Ovary (tissue), 9 donors: ENCODE data around the gene PSMA2. TPM values are rescaled to one million over a fixed set of nuclear protein-coding genes. Genes with fewer than 3 reads are reported as not detected.

Experiments used
- DNase-seq, 5 donors: peaks; one replicate each; pipeline ENCODE4 v3.0.0-alpha.2; 2019 to 2020
- H3K27ac ChIP-seq, 2 donors: fragments of 200-600 bp; one replicate each; pipeline versions ENCODE4 v1.5.1 to v1.8.0; 2019 to 2022
- H3K27me3 ChIP-seq: fragments of 200-600 bp; one replicate; pipeline ENCODE4 v1.8.0; 2022
- H3K36me3 ChIP-seq: fragments of 200-600 bp; sonication (generic); one replicate; pipeline ENCODE4 v1.5.1; 2019
- H3K4me1 ChIP-seq: one replicate; pipeline ENCODE4 v1.8.1; 2013; ENCODE audit warnings: mild to moderate bottlenecking, moderate library complexity; ENCODE audit not compliant: insufficient read depth
- H3K4me3 ChIP-seq: fragments of 200-600 bp; sonication (generic); one replicate; pipeline ENCODE4 v1.5.1; 2017
- H3K9me3 ChIP-seq, 2 donors: fragments of 200-600 bp in 1 of 2; sonication (generic) in 1 of 2; one replicate each; pipeline versions ENCODE4 v1.5.1 to v1.8.1; 2013 to 2019; ENCODE audit warnings: mild to moderate bottlenecking in 1 of 2, moderate library complexity in 1 of 2
- CTCF ChIP-seq, 3 donors: fragments of 450-650 bp in 2 of 3; fragments of 200-600 bp in 1 of 3; IDR thresholded peaks; one replicate each; pipeline versions ENCODE4 v1.5.1 to v1.8.0; 2016 to 2022; ENCODE audit warnings: antibody characterized with exemption in 3 of 3, mild to moderate bottlenecking in 1 of 3
- EP300 ChIP-seq: sonication (generic); formaldehyde crosslinking; IDR thresholded peaks from one replicate; pipeline ENCODE4 v1.6.1; 2017; ENCODE audit warnings: antibody characterized with exemption
- POLR2A ChIP-seq: fragments of 450-650 bp; IDR thresholded peaks from one replicate; pipeline ENCODE4 v1.6.1; 2017; ENCODE audit warnings: antibody characterized with exemption, mild to moderate bottlenecking, moderate library complexity
- WGBS, 3 donors: extraction: QIAGEN DNeasy Blood & Tissue Kit in 1 of 3; methylation state at CpG; one replicate each; pipeline versions ENCODE4 v1.1.5 to v1.1.7; 2013 to 2017; 5-methylcytosine and 5-hydroxymethylcytosine counted together
- intact Hi-C, 4 donors: fragments of 100-400 bp; cut with DNase I; formaldehyde crosslinking; loops; one replicate each; pipeline versions ENCODE4 v1.11.0 to v1.15.1; 2022 to 2023
- polyA plus RNA-seq, 2 donors: library from polyadenylated mRNA; stranded (reverse); fragments of 200-250 nt in 1 of 2; fragments of 350-450 nt in 1 of 2; fragmentation: Illumina TruSeq in 1 of 2; extraction: RNeasy Lipid Tissue Mini Kit (QIAGEN cat#74804) in 1 of 2; gene quantifications; one replicate each; pipeline ENCODE4 v1.2.3, GENCODE V29; 2013 to 2014
- total RNA-seq, 7 donors: library from RNA; depleted of rRNA in 2 of 7; stranded (reverse); fragments of >200 nt in 2 of 7; fragmentation: NEBNext Ultra II Directional in 3 of 7; extraction: Animal tissue kit (Norgen Biotek cat#: 25700) in 3 of 7; gene quantifications; one replicate each; pipeline versions ENCODE4 v1.1.0 to v1.2.4, GENCODE V29; 2016 to 2023
- donor health status: DM: no; HTN: no; CAD: no; lungs with moderate emphysema.
- donor health status: DM: no; HTN: no; CAD: no.
- donor health status: Bipolar disorder and iron deficiency.
- donor health status: DM: yes; HTN: yes; CAD: no.
- donor health status: DM: no; HTN: no; CAD: no.
- donor health status: DM: yes; HTN: yes; CAD: no.

The PSMA2 gene
- total and polyA plus RNA-seq, 9 donors, result 43.6 to 79.0 (median 53.7) TPM

- H3K9me3 ChIP-seq, result no peaks in the 10 kb centered on the region
Observed at GRCh38 chr7:42910306-42910705, 21.7 kb downstream of the PSMA2 start.

GRCh38 chr7:42907316-42907715, 24.7 kb downstream of the PSMA2 start:
- DNase-seq, result no peak
- Histone ChIP-seq H3K9me3 (no peaks in the 10 kb centered on the region), H3K27ac (no peak overlapping the region), H3K27me3 (no peaks in the 10 kb centered on the region), H3K36me3 (no peaks in the 10 kb centered on the region), H3K4me1 (peaks cover 5% of the 10 kb centered on the region), H3K4me3 (no peak overlapping the region)
- intact Hi-C loops, result no loop called here
- TF ChIP-seq POLR2A (no peak), CTCF (IDR thresholded peaks at IDR 0.05) (no peak), EP300 (no peak)

More at GRCh38 chr7:42910306-42910705, 21.7 kb downstream of the PSMA2 start:
- no peak for DNase-seq
- intact Hi-C loops, result no loop called here
- no peaks in the 10 kb centered on the region for H3K27me3 ChIP-seq
- TF ChIP-seq EP300 (no peak), CTCF (IDR thresholded peaks at IDR 0.05) (no peak), POLR2A (no peak)
- H3K27ac ChIP-seq, result no peak overlapping the region
- 85 to 100% (median 97%) methylated on average over 2 of the region's 2 CpGs for WGBS, 3 donors
- no peak overlapping the region for H3K4me3 ChIP-seq
- H3K4me1 ChIP-seq, result peaks cover 13% of the 10 kb centered on the region
- H3K36me3 ChIP-seq, result no peaks in the 10 kb centered on the region

- TF ChIP-seq EP300 (no peak), CTCF (IDR thresholded peaks at IDR 0.05) (no peak), POLR2A (no peak)
- H3K27ac ChIP-seq, result no peak overlapping the region
- peaks cover 5% of the 10 kb centered on the region for H3K4me1 ChIP-seq
- 93 to 100% (median 95%) methylated on average over 1 of the region's 1 CpG for WGBS, 3 donors
- intact Hi-C loops, result no loop called here
- no peak for DNase-seq
- no peaks in the 10 kb centered on the region for H3K36me3 ChIP-seq
- H3K9me3 ChIP-seq, result no peaks in the 10 kb centered on the region
- no peaks in the 10 kb centered on the region for H3K27me3 ChIP-seq
- no peak overlapping the region for H3K4me3 ChIP-seq
Observed at GRCh38 chr7:42906181-42906580, 25.8 kb downstream of the PSMA2 start.

- TF ChIP-seq EP300, result no peak
- no peak for TF ChIP-seq POLR2A
- TF ChIP-seq CTCF (IDR thresholded peaks at IDR 0.05), result no peak
- intact Hi-C loops, result no loop called here
- Histone ChIP-seq H3K9me3 (no peaks in the 10 kb centered on the region), H3K27ac (no peak overlapping the region), H3K36me3 (no peaks in the 10 kb centered on the region), H3K27me3 (no peaks in the 10 kb centered on the region), H3K4me1 (no peaks in the 10 kb centered on the region), H3K4me3 (no peak overlapping the region)
- no peak for DNase-seq
- 62 to 76% (median 74%) methylated on average over 3 of the region's 3 CpGs for WGBS, 3 donors
Observed at GRCh38 chr7:42902331-42902730, 29.6 kb downstream of the PSMA2 start.

- H3K27me3 ChIP-seq, result no peaks in the 10 kb centered on the region
- H3K9me3 ChIP-seq, result no peaks in the 10 kb centered on the region
- no peak for TF ChIP-seq CTCF (IDR thresholded peaks at IDR 0.05)
- TF ChIP-seq POLR2A, result no peak
- TF ChIP-seq EP300, result no peak
- H3K27ac ChIP-seq, result no peak overlapping the region
- no peak overlapping the region for H3K4me3 ChIP-seq
- no peaks in the 10 kb centered on the region for H3K4me1 ChIP-seq
- H3K36me3 ChIP-seq, result no peaks in the 10 kb centered on the region
- no peak for DNase-seq
- intact Hi-C loops, result no loop called here
Observed at GRCh38 chr7:42900842-42901241, 31.1 kb downstream of the PSMA2 start.
